Measurements from ENCODE around the gene HBM. TPM values are rescaled to one million over a fixed set of nuclear protein-coding genes. Genes with fewer than 3 reads are reported as not detected.
A peak's percentile ranks its signal among the peaks of the same experiment; 100 is the strongest.
"Not testable (repeated sequence)": the region's sequence is repeated elsewhere in the genome, so short reads cannot be mapped to it uniquely, and the experiment has no call there.

HBM gene
- total RNA-seq, 4 donors from 2014 or later, result 3.0 TPM; not detected in 3

DNA sequence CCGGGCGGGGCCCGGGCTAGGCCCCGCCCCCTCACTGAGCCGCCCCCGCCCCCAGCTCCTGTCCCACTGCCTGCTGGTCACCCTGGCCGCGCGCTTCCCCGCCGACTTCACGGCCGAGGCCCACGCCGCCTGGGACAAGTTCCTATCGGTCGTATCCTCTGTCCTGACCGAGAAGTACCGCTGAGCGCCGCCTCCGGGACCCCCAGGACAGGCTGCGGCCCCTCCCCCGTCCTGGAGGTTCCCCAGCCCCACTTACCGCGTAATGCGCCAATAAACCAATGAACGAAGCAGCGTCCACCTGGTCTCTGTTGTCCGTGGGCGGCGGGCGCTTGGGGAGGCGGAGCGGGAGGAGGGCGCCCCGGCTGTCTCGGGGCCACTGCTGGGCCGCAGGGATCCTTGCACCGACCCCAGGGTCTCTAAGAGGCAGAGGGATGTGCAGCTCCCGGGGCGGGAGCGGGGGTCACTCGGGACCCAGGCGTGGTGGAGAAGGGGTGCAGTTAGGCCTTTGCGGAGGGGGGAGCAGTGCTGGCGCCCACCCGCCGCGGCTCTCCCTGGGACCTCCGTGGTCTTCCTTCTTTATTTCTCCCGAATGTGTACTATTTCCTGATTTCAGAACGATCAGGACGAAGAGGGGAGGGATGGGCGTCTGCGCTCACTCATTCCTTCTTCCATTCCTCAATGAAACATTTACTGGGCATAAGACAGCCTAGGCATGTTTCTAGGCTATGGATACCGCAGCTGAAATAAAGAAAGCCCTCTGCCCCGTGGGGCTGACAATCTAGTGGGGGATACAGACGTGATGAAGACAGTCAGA is 11.4 kb upstream of the HBM start:
- H3K27me3 ChIP-seq, result peaks cover 60% of the 10 kb centered on the region
- peaks cover 0 to 11% (median 7%) of the 10 kb centered on the region in 3 donors for H3K4me1 ChIP-seq
- H3K27ac ChIP-seq, result no peak overlapping the region
- peak overlapping the region; percentile 20 to 50 for H3K4me3 ChIP-seq
- WGBS, 2 donors (ENCODE audit: low coverage in 1 of 2), result 0 to 5% methylated on average over 3 of the region's 59 CpGs
- H3K36me3 ChIP-seq, result no peaks in the 10 kb centered on the region
- peak; percentile 41 for ATAC-seq
- H3K9me3 ChIP-seq, result no peaks in the 10 kb centered on the region
- no peak for TF ChIP-seq EP300 (IDR thresholded peaks at IDR 0.05)

DNA sequence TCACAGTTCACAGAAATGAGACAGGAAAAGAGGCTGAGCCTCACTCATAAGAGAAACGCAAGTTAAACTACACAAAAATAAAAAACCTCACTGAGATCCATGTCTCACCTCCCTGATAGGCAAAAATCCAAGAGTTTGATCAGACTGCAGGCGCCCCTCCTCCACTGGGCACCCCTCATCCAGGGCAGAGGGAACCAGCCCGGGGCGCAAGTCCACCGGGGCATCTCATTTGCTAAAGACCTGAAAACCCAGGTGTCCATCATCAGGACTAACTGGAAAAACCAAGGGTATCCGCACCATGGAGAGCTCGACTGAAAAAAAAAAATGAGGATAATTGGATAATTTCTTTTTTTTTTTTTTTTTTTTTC is 10.8 kb upstream of the HBM start:
- WGBS, 2 donors (ENCODE audit: low coverage in 1 of 2), result 48 to 72% methylated on average over 3 to 5 of the region's 7 CpGs
- Histone ChIP-seq H3K4me1 (peaks cover 0 to 11% (median 7%) of the 10 kb centered on the region in 3 donors), H3K36me3 (no peaks in the 10 kb centered on the region), H3K4me3 (peak overlapping the region in 1 of 2 donors; percentile 50), H3K27me3 (peaks cover 59% of the 10 kb centered on the region), H3K9me3 (no peaks in the 10 kb centered on the region), H3K27ac (no peak overlapping the region)
- TF ChIP-seq POLR2AphosphoS5 (IDR thresholded peaks at IDR 0.05) (no peak), EP300 (IDR thresholded peaks at IDR 0.05) (no peak), POLR2A (IDR thresholded peaks at IDR 0.05) (no peak)
- TF ChIP-seq, protein P1, sequence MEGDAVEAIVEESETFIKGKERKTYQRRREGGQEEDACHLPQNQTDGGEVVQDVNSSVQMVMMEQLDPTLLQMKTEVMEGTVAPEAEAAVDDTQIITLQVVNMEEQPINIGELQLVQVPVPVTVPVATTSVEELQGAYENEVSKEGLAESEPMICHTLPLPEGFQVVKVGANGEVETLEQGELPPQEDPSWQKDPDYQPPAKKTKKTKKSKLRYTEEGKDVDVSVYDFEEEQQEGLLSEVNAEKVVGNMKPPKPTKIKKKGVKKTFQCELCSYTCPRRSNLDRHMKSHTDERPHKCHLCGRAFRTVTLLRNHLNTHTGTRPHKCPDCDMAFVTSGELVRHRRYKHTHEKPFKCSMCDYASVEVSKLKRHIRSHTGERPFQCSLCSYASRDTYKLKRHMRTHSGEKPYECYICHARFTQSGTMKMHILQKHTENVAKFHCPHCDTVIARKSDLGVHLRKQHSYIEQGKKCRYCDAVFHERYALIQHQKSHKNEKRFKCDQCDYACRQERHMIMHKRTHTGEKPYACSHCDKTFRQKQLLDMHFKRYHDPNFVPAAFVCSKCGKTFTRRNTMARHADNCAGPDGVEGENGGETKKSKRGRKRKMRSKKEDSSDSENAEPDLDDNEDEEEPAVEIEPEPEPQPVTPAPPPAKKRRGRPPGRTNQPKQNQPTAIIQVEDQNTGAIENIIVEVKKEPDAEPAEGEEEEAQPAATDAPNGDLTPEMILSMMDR (IDR thresholded peaks at IDR 0.05), result no peak
- no peak for ATAC-seq

DNA sequence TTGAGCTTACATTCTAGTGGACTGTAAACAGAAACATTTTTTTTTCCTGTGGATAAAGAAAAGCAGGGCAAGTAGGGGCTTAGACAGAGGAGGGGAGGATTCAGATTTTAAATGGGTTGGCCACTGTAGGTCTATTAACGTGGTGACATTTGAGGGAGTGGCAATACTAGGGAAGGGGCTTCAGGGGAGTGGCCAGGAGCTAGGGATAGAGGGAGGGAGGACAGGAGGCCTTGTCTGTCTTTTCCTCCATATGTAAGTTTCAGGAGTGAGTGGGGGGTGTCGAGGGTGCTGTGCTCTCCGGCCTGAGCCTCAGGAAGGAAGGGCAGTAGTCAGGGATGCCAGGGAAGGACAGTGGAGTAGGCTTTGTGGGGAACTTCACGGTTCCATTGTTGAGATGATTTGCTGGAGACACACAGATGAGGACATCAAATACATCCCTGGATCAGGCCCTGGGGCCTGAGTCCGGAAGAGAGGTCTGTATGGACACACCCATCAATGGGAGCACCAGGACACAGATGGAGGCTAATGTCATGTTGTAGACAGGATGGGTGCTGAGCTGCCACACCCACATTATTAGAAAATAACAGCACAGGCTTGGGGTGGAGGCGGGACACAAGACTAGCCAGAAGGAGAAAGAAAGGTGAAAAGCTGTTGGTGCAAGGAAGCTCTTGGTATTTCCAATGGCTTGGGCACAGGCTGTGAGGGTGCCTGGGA is 6.5 kb upstream of the HBM start:
- no peaks in the 10 kb centered on the region for H3K36me3 ChIP-seq
- H3K9me3 ChIP-seq, result no peaks in the 10 kb centered on the region
- WGBS, 2 donors (ENCODE audit: low coverage in 1 of 2), result 36 to 49% methylated on average over 2 to 6 of the region's 6 CpGs
- no peak for ATAC-seq
- TF ChIP-seq EP300 (IDR thresholded peaks at IDR 0.05) (no peak), POLR2A (IDR thresholded peaks at IDR 0.05) (no peak), POLR2AphosphoS5 (IDR thresholded peaks at IDR 0.05) (no peak)
- TF ChIP-seq, protein P1 (IDR thresholded peaks at IDR 0.05), result no peak
- H3K27me3 ChIP-seq, result peaks cover 76% of the 10 kb centered on the region
- no peak overlapping the region for H3K27ac ChIP-seq
- H3K4me1 ChIP-seq, result peaks cover 0 to 9% (median 6%) of the 10 kb centered on the region in 3 donors
- no peak overlapping the region for H3K4me3 ChIP-seq

DNA sequence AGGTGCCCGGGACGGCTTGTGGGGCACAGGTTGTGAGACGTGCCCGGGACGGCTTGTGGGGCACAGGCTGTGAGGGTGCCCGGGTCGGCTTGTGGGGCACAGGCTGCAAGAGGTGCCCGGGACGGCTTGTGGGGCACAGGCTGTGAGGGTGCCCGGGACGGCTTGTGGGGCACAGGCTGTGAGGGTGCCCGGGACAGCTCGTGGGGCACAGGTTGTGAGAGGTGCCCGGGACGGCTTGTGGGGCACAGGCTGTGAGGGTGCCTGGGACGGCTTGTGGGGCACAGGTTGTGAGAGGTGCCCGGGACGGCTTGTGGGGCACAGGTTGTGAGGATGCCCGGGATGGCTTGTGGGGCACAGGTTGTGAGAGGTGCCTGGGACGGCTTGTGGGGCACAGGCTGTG is 5.5 kb upstream of the HBM start:
- not testable (repeated sequence) for H3K27ac ChIP-seq, H3K4me3 ChIP-seq, H3K4me1 ChIP-seq, ATAC-seq, H3K9me3 ChIP-seq, H3K36me3 ChIP-seq
- WGBS, 2 donors (ENCODE audit: low coverage in 1 of 2), result 53% methylated on average over 3 of the region's 20 CpGs; no CpG with 5 or more reads in 1 of the 2 donors
- peaks cover 71% of the 10 kb centered on the region for H3K27me3 ChIP-seq

DNA sequence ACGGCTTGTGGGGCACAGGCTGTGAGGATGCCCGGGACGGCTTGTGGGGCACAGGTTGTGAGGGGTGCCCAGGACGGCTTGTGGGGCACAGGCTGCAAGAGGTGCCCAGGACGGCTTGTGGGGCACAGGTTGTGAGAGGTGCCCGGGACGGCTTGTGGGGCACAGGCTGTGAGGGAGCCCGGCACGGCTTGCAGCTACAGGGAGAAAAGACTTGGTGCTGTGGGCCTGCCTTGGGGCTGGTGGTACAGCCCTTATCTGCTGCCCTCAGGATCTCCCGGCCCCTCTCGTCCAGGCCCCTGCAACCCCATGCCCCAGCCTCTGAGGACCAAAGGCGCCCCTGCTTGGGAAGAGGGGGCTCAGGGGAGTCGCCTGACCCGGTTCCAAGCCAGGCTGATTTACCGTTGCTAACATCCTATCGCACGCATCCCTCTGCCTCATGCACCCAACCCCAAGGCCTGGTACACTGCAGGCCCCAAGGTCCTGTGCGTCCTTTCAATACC is 5.0 kb upstream of the HBM start:
- Histone ChIP-seq H3K4me1 (peaks cover 0 to 10% (median 8%) of the 10 kb centered on the region in 3 donors), H3K36me3 (no peaks in the 10 kb centered on the region), H3K27me3 (peaks cover 71% of the 10 kb centered on the region), H3K4me3 (no peak overlapping the region), H3K9me3 (no peaks in the 10 kb centered on the region), H3K27ac (no peak overlapping the region)
- WGBS, 2 donors (ENCODE audit: low coverage in 1 of 2), result 43% methylated on average over 6 of the region's 18 CpGs; no CpG with 5 or more reads in 1 of the 2 donors
- ATAC-seq, result no peak
- no peak for TF ChIP-seq POLR2A (IDR thresholded peaks at IDR 0.05)
- no peak for TF ChIP-seq EP300 (IDR thresholded peaks at IDR 0.05)
- TF ChIP-seq, protein P1 (IDR thresholded peaks at IDR 0.05), result no peak
- no peak for TF ChIP-seq POLR2AphosphoS5 (IDR thresholded peaks at IDR 0.05)

All from gastroesophageal sphincter (tissue), 4 donors.